Stimulated activated CD8-positive, alpha-beta memory T cell treated with anti-CD3 and anti-CD28 coated beads, Interleukin-15, amount 100 ng/mL, for 24 hours (primary cell): Measurements from ENCODE around the gene UQCC2.

ENCODE experiments used
- DNase-seq: peaks from one replicate; pipeline ENCODE4 v3.0.0-alpha.2; 2020; ENCODE audit warnings: low read depth

Gene UQCC2

DNA sequence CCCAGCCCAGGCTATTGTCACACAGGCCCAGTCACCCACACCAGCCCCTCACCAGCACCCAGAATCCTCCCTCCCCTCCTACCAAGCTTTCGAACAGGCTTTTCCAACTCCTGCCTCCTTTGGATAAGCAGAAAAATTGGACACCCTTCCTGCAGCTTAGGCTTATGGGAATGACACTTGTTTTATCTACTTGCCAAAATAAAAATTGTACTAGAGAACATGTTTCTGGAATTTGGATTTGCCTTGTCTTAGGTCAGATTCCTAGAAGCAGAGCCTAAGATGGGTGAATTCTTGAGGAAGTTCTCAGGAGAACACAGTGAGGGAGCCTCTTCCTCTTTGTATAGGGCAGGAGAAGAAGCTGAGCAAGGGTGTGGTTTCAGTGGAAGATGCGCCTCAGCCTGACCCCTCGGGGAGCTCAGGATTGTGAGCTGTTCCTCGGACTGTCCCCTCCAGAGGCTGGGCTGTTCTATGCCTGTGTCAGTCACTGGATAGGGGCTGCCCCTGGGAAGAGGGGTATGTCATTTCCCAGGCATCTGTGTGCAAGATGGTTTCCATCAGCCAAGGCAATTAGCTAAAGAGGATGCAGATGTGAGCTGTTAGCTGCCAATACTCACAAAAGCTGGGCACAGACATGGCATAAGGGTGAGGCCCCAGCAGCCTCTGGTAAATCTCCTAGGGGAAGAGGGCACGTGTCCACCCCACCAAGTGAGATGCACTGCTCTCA, 56.5 kb downstream of the UQCC2 start:
- no peak for DNase-seq

- no peak for DNase-seq
These were observed 59.5 kb downstream of the UQCC2 start for GRCh38 chr6:33652002-33652401.

- DNase-seq = no peak
These were observed 60.1 kb downstream of the UQCC2 start for GRCh38 chr6:33651403-33651802.
